ENCODE data around the gene GID8.

DNA sequence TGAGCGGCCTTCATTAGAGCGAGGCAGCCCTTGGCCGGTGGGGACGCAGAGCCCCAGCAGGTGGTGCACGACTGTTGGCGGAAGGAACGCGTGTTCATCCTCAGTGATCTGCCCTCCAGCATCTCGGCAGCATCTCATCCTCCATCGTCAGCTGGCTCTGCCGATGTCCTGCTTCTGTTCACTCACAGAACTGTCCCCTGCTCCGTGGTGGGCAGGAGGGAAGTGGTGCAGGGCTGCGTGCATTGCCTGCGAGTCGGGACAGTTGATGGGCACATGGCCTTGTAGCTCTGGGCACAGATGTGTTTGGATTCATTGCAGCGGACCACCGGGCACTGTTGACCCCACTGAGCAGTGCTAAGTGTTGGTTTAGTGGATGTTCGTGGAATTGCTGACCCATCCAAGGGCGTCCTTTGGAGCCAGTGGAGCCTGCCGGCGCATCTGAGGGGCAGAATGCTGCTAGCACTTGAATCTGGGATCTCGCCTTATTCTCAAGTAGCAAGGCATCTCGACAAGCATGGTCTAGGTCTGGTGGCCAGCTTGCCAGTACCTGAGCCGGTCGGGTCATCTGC is 7.9 kb downstream of the GID8 start:
- TF ChIP-seq, protein P1, sequence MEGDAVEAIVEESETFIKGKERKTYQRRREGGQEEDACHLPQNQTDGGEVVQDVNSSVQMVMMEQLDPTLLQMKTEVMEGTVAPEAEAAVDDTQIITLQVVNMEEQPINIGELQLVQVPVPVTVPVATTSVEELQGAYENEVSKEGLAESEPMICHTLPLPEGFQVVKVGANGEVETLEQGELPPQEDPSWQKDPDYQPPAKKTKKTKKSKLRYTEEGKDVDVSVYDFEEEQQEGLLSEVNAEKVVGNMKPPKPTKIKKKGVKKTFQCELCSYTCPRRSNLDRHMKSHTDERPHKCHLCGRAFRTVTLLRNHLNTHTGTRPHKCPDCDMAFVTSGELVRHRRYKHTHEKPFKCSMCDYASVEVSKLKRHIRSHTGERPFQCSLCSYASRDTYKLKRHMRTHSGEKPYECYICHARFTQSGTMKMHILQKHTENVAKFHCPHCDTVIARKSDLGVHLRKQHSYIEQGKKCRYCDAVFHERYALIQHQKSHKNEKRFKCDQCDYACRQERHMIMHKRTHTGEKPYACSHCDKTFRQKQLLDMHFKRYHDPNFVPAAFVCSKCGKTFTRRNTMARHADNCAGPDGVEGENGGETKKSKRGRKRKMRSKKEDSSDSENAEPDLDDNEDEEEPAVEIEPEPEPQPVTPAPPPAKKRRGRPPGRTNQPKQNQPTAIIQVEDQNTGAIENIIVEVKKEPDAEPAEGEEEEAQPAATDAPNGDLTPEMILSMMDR (conservative IDR thresholded peaks at IDR 0.05; ENCODE audit: low read depth in 2 of 2), result no peak
- TF ChIP-seq ZNF114 (CRISPR knock-in tag; IDR thresholded peaks at IDR 0.05), result no peak

Data from GM23338 (cell line).